Smooth muscle cell of the brain vasculature (primary cell): ENCODE measurements around the gene CFAP73.
A peak's percentile ranks its signal among the peaks of the same experiment; 100 is the strongest.

Experiments
- DNase-seq: peaks from one replicate; pipeline ENCODE4 v3.0.0-alpha.2; 2012; ENCODE audit warnings: low read depth, low spot score

The CFAP73 gene

GRCh38 chr12:113164014-113164413, 14.5 kb downstream of the CFAP73 start:
- DNase-seq = no peak

- DNase-seq = peak; percentile 76
Observed at GRCh38 chr12:113165521-113166450, 16.3 kb downstream of the CFAP73 start.

GRCh38 chr12:113167868-113168267, 18.3 kb downstream of the CFAP73 start:
- no peak for DNase-seq

GRCh38 chr12:113169697-113170096, 20.2 kb downstream of the CFAP73 start:
- no peak for DNase-seq

GRCh38 chr12:113170457-113170856, 20.9 kb downstream of the CFAP73 start:
- no peak for DNase-seq

- DNase-seq = no peak
Observed at GRCh38 chr12:113170926-113171325, 21.4 kb downstream of the CFAP73 start.

GRCh38 chr12:113171543-113171942, 22.0 kb downstream of the CFAP73 start:
- DNase-seq = no peak

GRCh38 chr12:113172185-113172584, 22.7 kb downstream of the CFAP73 start:
- no peak for DNase-seq

- no peak for DNase-seq
Observed at GRCh38 chr12:113173081-113173698, 23.7 kb downstream of the CFAP73 start.

GRCh38 chr12:113174461-113175384, 25.2 kb downstream of the CFAP73 start:
- peak; percentile 56 for DNase-seq

GRCh38 chr12:113179023-113179422, 29.5 kb downstream of the CFAP73 start:
- DNase-seq = no peak

GRCh38 chr12:113180333-113180732, 30.8 kb downstream of the CFAP73 start:
- no peak for DNase-seq

- no peak for DNase-seq
Observed at GRCh38 chr12:113181975-113182374, 32.5 kb downstream of the CFAP73 start.

- no peak for DNase-seq
Observed at GRCh38 chr12:113183030-113183589, 33.6 kb downstream of the CFAP73 start.

- no peak for DNase-seq
Observed at GRCh38 chr12:113184098-113184899, 34.8 kb downstream of the CFAP73 start.

- peak; percentile 62 for DNase-seq
Observed at GRCh38 chr12:113184900-113185179, 35.3 kb downstream of the CFAP73 start.

- peak; percentile 28 for DNase-seq
Observed at GRCh38 chr12:113185180-113186032, 35.9 kb downstream of the CFAP73 start, which contains the start of the genes DDX54 and RITA1. DDX54 (minus strand) TSS chr12:113185478; CDS start chr12:113185451, 27 bp downstream. RITA1 (plus strand) TSS chr12:113185721; CDS start chr12:113186747, 1,026 bp downstream.

GRCh38 chr12:113186033-113186365, 36.5 kb downstream of the CFAP73 start:
- DNase-seq = no peak

- DNase-seq = no peak
Observed at GRCh38 chr12:113186666-113187325, 37.3 kb downstream of the CFAP73 start.
